Lower leg skin (tissue), 3 donors: ENCODE measurements around the gene ZNF830.

Experiments used
- CTCF ChIP-seq, 3 donors: fragments of 450-650 bp; IDR thresholded peaks; one replicate each; pipeline ENCODE4 v1.5.1; 2016; ENCODE audit warnings: antibody characterized with exemption in 3 of 3, mild to moderate bottlenecking in 3 of 3, moderate library complexity in 2 of 3
- POLR2A ChIP-seq, 2 donors: fragments of 450-650 bp; IDR thresholded peaks; one replicate each; pipeline ENCODE4 v1.6.1; 2016 to 2017; ENCODE audit warnings: antibody characterized with exemption in 2 of 2, mild to moderate bottlenecking in 1 of 2, moderate library complexity in 1 of 2

DNA sequence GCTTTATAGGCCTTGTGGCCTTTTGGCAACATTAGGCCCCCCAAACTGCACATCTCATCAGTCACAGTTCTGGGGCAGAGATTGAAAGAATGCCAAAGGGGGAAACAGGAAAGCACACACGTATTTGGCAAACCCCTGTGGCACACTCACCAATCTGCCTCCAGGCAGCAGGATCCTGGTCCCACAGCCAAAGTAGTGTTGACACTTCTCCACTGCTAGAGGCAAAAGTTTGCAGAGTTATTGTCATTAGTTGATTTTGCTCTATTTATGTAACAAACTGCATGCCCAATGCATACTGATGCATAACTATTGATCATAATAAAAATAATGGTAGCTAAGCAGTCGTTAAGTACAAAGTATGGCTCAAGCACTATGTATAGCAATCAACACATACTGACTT lies 45.2 kb upstream of the ZNF830 start:
- TF ChIP-seq CTCF (IDR thresholded peaks at IDR 0.05) (no peak), POLR2A (IDR thresholded peaks at IDR 0.05) (no peak)
